ENCODE measurements around the gene KNTC1.

The KNTC1 gene

GRCh38 chr12:122665349-122665748, 138.3 kb downstream of the KNTC1 start:
- no peak overlapping the region for H3K4me3 ChIP-seq (ENCODE audit: control insufficient read depth, low read depth, low read length)
- TF ChIP-seq CTCF (IDR thresholded peaks at IDR 0.05; ENCODE audit: control insufficient read depth, insufficient read depth, low read depth, low read length, missing control alignments) = no peak
- DNase-seq (ENCODE audit: low read depth) = no peak

GRCh38 chr12:122665759-122666158, 138.7 kb downstream of the KNTC1 start:
- no peak overlapping the region for H3K4me3 ChIP-seq (ENCODE audit: control insufficient read depth, low read depth, low read length)
- DNase-seq (ENCODE audit: low read depth) = no peak
- no peak for TF ChIP-seq CTCF (IDR thresholded peaks at IDR 0.05; ENCODE audit: control insufficient read depth, insufficient read depth, low read depth, low read length, missing control alignments)

- no peak for DNase-seq (ENCODE audit: low read depth)
- TF ChIP-seq CTCF (IDR thresholded peaks at IDR 0.05; ENCODE audit: control insufficient read depth, insufficient read depth, low read depth, low read length, missing control alignments) = no peak
- H3K4me3 ChIP-seq (ENCODE audit: control insufficient read depth, low read depth, low read length) = no peak overlapping the region
These were observed 141.2 kb downstream of the KNTC1 start for GRCh38 chr12:122668268-122668667.

DNA sequence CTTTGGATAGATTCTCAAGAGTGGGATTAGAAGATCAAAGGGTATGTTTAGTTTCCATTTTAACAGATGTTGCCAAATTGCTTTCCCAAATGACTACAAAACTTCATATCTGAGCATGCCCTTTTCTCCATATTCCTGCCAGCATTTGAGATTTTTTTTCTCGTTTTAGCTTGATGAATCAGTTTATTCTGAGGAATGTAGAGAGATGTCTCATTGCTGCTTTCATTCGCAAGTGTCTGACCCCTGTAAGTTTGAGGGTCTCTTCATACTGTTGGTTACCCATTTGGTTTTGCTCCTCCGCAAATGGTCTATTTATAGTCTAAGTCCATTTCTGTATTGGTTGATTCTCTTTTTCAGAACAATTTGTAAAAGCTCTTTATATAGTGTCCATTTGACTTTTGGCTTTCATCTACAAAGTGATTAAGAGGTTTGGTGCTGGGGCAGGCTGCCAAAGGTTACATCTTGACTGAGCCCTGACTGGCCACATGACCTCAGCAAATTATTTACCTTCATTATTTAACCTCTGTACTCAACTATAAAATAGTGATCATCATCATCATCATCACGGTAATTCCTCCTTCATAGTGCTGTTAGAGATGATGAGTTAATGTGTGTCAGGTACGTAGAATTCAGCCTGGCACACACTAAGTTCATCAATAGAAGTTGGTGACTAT, 142.5 kb downstream of the KNTC1 start:
- peak; percentile 33 for DNase-seq (ENCODE audit: low read depth)
- no peak overlapping the region for H3K4me3 ChIP-seq (ENCODE audit: control insufficient read depth, low read depth, low read length)

GRCh38 chr12:122672515-122672914, 145.5 kb downstream of the KNTC1 start:
- no peak for DNase-seq (ENCODE audit: low read depth)
- H3K4me3 ChIP-seq (ENCODE audit: control insufficient read depth, low read depth, low read length) = no peak overlapping the region
- TF ChIP-seq CTCF (IDR thresholded peaks at IDR 0.05; ENCODE audit: control insufficient read depth, insufficient read depth, low read depth, low read length, missing control alignments) = no peak

More for the DNA sequence above, 142.5 kb downstream of the KNTC1 start:
- no peak for TF ChIP-seq CTCF (IDR thresholded peaks at IDR 0.05; ENCODE audit: control insufficient read depth, insufficient read depth, low read depth, low read length, missing control alignments)
